ENCODE measurements around the gene OSBPL5.

DNA sequence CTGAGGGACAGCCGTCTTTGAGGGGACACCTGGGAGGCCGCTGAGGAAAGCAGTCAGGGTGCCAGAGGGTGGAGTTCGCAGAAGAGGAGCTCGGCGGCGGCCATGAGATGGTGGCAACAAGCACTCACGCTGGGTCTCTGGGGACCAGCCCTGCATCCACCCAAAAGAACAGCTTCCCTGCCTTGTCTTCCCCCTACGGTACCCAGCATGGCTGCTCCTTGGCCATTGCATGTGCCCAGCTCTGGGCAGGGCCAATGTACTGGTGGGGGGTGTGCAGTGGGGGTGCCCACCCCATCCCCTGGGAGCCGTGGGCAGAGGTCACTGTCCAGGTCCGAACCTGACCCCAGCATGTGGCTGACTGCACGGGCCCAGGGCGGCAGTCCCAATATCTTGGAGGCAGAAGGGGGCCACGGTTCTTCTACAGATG is 42.3 kb downstream of the OSBPL5 start:
- TF ChIP-seq CTCF (IDR thresholded peaks at IDR 0.05) (no peak), POLR2A (IDR thresholded peaks at IDR 0.05) (no peak)
